ENCODE measurements around the gene CFDP1.
"Not testable (repeated sequence)": the region's sequence is repeated elsewhere in the genome, so short reads cannot be mapped to it uniquely, and the experiment has no call there.

Gene CFDP1

DNA sequence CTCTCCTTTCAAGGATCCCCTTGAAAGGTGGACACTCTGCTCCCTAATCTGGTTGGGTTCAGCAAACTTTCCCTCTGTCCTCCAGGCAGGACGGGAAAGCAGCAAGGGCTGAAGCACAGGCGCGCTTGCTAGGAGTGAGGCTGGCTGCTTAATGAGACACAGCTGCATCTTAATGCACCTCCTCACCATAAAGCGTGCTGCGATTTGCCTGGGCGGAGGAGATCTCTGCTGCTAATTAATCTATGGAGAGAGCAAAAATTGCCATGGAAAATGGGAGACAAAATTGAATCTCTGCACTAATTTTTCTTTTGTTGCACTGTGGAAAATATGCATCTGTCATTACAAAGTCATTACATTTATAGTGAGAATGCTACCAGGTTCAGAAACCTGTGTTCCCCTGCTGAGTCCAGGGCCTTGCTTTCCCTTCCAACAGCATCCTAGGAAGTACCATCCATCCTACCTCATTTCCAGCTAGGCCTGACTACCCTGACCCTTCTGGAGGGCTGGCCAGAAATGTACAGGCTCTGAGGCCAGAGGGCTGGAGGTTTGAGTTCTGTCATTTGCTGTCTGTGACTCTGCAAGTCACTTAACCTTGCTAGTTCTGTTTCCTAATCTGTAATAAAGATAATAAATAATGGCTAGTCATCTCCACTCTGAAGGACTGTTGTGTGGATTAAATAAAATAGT lies 138.4 kb downstream of the CFDP1 start:
- Mint-ChIP-seq H3K36me3 (ENCODE audit: low read depth) (peaks cover 69% of the 10 kb centered on the region), H3K27me3 (peaks cover 9% of the 10 kb centered on the region), H3K4me1 (ENCODE audit: low read depth) (no peaks in the 10 kb centered on the region), H3K4me3 (no peak overlapping the region), H3K27ac (no peak overlapping the region), H3K9me3 (no peaks in the 10 kb centered on the region)

DNA sequence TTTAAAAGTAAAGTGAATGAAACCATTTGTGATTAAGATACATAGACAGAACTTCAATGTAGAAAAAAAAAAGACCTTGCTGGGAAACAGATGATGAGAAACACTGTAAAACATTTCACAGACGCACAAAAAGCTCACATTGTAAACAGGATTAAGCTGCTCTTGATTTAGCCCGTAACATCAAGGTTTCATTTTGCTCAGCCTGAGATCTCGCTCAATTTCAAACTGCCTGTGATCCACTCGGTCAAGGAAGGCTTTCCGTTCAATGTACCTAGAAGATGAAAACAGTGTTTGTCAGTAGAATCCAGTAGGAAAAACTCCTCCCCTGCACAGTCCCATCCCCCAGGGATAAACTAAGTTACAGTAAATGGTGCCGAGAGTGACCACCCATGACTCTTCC lies 139.5 kb downstream of the CFDP1 start:
- Mint-ChIP-seq H3K9me3 (no peaks in the 10 kb centered on the region), H3K27ac (no peak overlapping the region), H3K27me3 (peaks cover 14% of the 10 kb centered on the region), H3K4me3 (no peak overlapping the region), H3K36me3 (ENCODE audit: low read depth) (peaks cover 68% of the 10 kb centered on the region), H3K4me1 (ENCODE audit: low read depth) (peaks cover 7% of the 10 kb centered on the region)

- Mint-ChIP-seq H3K4me1 (ENCODE audit: low read depth) (peaks cover 13% of the 10 kb centered on the region), H3K27ac (no peak overlapping the region), H3K4me3 (no peak overlapping the region), H3K27me3 (peaks cover 20% of the 10 kb centered on the region), H3K9me3 (no peaks in the 10 kb centered on the region), H3K36me3 (ENCODE audit: low read depth) (peaks cover 67% of the 10 kb centered on the region)
Observed at GRCh38 chr16:75293173-75293572, 140.1 kb downstream of the CFDP1 start.

- H3K9me3 Mint-ChIP-seq = no peaks in the 10 kb centered on the region
- peaks cover 63% of the 10 kb centered on the region for H3K36me3 Mint-ChIP-seq (ENCODE audit: low read depth)
Observed at GRCh38 chr16:75292691-75293090, 140.6 kb downstream of the CFDP1 start.

DNA sequence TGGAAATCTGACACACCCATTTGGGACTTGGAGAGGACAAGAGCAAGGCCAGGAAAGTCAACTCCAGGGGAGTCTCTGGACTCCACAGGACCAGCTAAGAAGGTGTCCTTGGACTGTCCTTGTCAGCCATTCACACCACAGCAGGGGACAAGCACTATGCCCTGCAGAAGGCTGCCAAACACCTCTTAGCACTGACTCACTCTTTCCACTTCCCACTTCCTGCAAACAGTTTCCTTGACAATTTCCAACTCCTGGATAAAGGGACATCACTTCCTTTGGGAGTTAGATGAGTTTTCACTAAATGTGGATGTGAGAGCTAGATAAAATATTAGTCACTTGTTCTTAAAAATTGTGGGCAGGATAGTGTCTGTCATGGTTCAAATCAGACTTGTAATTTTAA lies 144.1 kb downstream of the CFDP1 start:
- Mint-ChIP-seq H3K27ac (peak overlapping the region; percentile 89), H3K4me3 (no peak overlapping the region), H3K36me3 (ENCODE audit: low read depth) (peaks cover 60% of the 10 kb centered on the region), H3K9me3 (no peaks in the 10 kb centered on the region), H3K27me3 (peaks cover 48% of the 10 kb centered on the region), H3K4me1 (ENCODE audit: low read depth) (peaks cover 21% of the 10 kb centered on the region)

More at GRCh38 chr16:75292691-75293090, 140.6 kb downstream of the CFDP1 start:
- Mint-ChIP-seq H3K27ac (no peak overlapping the region), H3K4me3 (no peak overlapping the region), H3K4me1 (ENCODE audit: low read depth) (peaks cover 17% of the 10 kb centered on the region), H3K27me3 (peaks cover 24% of the 10 kb centered on the region)

- H3K9me3 Mint-ChIP-seq = no peaks in the 10 kb centered on the region
- peaks cover 48% of the 10 kb centered on the region for H3K27me3 Mint-ChIP-seq
- peak overlapping the region; percentile 65 for H3K4me3 Mint-ChIP-seq
- H3K4me1 Mint-ChIP-seq (ENCODE audit: low read depth) = peaks cover 21% of the 10 kb centered on the region
- peaks cover 54% of the 10 kb centered on the region for H3K36me3 Mint-ChIP-seq (ENCODE audit: low read depth)
- H3K27ac Mint-ChIP-seq = peak overlapping the region; percentile 89
Observed at GRCh38 chr16:75288596-75289120, 144.6 kb downstream of the CFDP1 start.

DNA sequence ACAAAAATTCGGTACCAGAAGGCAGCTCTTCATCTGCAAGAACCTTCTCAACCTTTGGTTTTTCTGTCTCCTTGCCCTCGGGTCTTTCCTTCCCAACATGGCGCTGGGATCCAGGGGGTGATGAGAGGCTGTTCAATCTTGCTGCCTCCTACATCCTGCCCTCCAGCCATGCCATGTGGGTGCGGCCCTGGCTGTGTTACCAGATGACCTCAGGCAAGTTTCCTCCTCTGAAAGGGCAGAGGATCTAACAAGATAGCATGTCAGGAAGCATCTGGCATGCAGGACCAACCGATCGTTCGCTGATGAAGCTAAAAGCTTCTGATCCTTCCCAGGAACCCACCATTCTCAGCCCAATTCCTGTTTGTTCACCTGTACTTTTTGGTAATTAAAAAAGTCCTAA lies 145.1 kb downstream of the CFDP1 start:
- Mint-ChIP-seq H3K27me3 (peaks cover 48% of the 10 kb centered on the region), H3K36me3 (ENCODE audit: low read depth) (peaks cover 49% of the 10 kb centered on the region), H3K4me1 (ENCODE audit: low read depth) (peaks cover 21% of the 10 kb centered on the region), H3K27ac (peak overlapping the region; percentile 89), H3K9me3 (no peaks in the 10 kb centered on the region), H3K4me3 (peak overlapping the region; percentile 65)

GRCh38 chr16:75287708-75288107 lies 145.6 kb downstream of the CFDP1 start:
- H3K9me3 Mint-ChIP-seq = no peaks in the 10 kb centered on the region
- no peak overlapping the region for H3K4me3 Mint-ChIP-seq
- H3K27me3 Mint-ChIP-seq = peaks cover 48% of the 10 kb centered on the region

GRCh38 chr16:75286389-75286788 lies 146.9 kb downstream of the CFDP1 start:
- Mint-ChIP-seq H3K4me3 (no peak overlapping the region), H3K27ac (no peak overlapping the region), H3K36me3 (ENCODE audit: low read depth) (peaks cover 32% of the 10 kb centered on the region), H3K4me1 (ENCODE audit: low read depth) (peaks cover 21% of the 10 kb centered on the region), H3K9me3 (no peaks in the 10 kb centered on the region), H3K27me3 (peaks cover 54% of the 10 kb centered on the region)

More at GRCh38 chr16:75287708-75288107, 145.6 kb downstream of the CFDP1 start:
- H3K27ac Mint-ChIP-seq = no peak overlapping the region
- peaks cover 21% of the 10 kb centered on the region for H3K4me1 Mint-ChIP-seq (ENCODE audit: low read depth)
- peaks cover 45% of the 10 kb centered on the region for H3K36me3 Mint-ChIP-seq (ENCODE audit: low read depth)

GRCh38 chr16:75282466-75283281 lies 150.6 kb downstream of the CFDP1 start:
- Mint-ChIP-seq H3K27me3 (peaks cover 61% of the 10 kb centered on the region), H3K4me3 (no peak overlapping the region)

DNA sequence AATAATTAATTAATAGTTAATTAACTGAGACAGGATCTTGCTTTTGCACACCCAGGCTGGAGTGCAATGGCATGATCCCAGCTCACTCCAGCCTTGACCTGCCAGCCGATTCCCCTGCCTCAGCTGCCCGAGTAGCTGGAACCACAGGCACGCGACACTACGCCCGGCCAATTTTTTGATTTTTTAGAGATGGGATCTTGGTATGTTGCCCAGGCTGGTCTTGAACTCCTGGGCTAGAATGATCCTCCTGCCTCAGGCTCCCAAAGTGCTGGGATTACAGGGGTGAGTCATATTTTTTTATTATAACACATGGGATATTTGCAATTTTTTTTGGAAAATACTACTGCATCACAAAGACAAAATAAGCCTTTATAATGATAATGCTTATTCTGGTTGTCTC lies 151.5 kb downstream of the CFDP1 start:
- Mint-ChIP-seq H3K4me1 (ENCODE audit: low read depth) (no peaks in the 10 kb centered on the region), H3K36me3 (ENCODE audit: low read depth) (peaks cover 15% of the 10 kb centered on the region), H3K27me3 (peaks cover 60% of the 10 kb centered on the region), H3K9me3 (no peaks in the 10 kb centered on the region), H3K4me3 (no peak overlapping the region), H3K27ac (no peak overlapping the region)

More at GRCh38 chr16:75282466-75283281, 150.6 kb downstream of the CFDP1 start:
- Mint-ChIP-seq H3K9me3 (no peaks in the 10 kb centered on the region), H3K27ac (no peak overlapping the region), H3K36me3 (ENCODE audit: low read depth) (peaks cover 15% of the 10 kb centered on the region), H3K4me1 (ENCODE audit: low read depth) (peaks cover 4% of the 10 kb centered on the region)

DNA sequence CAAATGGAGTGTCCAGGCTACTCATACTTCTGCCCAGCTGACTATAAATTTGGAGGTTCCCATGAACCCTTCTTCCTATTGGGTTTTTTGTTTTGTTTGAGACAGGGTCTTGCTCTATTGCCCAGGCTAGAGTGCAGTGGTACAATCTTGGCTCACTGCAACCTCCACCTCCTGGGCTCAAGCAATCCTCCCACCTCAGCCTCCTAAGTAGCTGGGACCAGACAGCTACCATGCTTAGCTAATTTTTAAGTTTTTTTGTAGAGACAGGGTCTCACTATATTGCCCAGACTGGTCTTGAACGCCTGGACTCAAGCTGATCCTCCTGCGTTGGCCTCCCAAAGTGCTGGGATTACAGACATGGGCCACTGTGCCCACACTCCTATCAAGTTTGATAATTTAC lies 152.3 kb downstream of the CFDP1 start:
- H3K4me3 Mint-ChIP-seq; H3K4me1 Mint-ChIP-seq (ENCODE audit: low read depth); H3K9me3 Mint-ChIP-seq; H3K27ac Mint-ChIP-seq: not testable (repeated sequence)
- Mint-ChIP-seq H3K27me3 (peaks cover 53% of the 10 kb centered on the region), H3K36me3 (ENCODE audit: low read depth) (peaks cover 11% of the 10 kb centered on the region)

DNA sequence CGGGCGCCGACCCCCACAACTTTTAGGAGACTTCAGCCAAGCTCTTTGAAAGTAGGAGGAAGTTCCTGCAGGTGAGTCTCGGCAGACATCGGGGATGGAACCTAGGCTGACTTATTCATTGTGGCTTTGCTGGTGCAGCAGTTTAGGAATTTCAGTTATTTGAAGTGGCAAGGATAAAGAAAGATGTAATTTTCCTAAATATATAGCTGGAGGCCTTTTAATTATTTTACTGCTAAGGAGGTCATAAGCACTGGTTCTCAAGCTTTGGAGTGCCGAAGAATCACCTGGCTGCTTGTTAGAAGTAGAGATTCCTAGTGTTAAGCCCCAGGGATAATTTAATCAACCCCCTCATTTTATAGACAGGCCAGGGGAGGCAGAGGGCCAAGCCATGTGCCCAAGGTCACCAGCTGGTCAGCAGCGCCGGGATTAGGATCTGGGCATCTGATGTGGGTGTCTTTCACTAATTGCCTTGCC lies 152.9 kb downstream of the CFDP1 start:
- H3K4me3 Mint-ChIP-seq = no peak overlapping the region
- no peaks in the 10 kb centered on the region for H3K9me3 Mint-ChIP-seq
- peaks cover 6% of the 10 kb centered on the region for H3K36me3 Mint-ChIP-seq (ENCODE audit: low read depth)
- no peaks in the 10 kb centered on the region for H3K4me1 Mint-ChIP-seq (ENCODE audit: low read depth)
- no peak overlapping the region for H3K27ac Mint-ChIP-seq
- H3K27me3 Mint-ChIP-seq = peaks cover 48% of the 10 kb centered on the region

- Mint-ChIP-seq H3K27me3 (peaks cover 50% of the 10 kb centered on the region), H3K4me3 (no peak overlapping the region), H3K9me3 (no peaks in the 10 kb centered on the region), H3K36me3 (ENCODE audit: low read depth) (no peaks in the 10 kb centered on the region), H3K4me1 (ENCODE audit: low read depth) (no peaks in the 10 kb centered on the region), H3K27ac (no peak overlapping the region)
Observed at GRCh38 chr16:75279305-75279704, 154.0 kb downstream of the CFDP1 start.

Measured in stimulated activated naive CD8-positive, alpha-beta T cell treated with anti-CD3 and anti-CD28 coated beads, Interleukin-15, Interleukin-2, amounts not matched to agents 100 ng/mL and 50 ng/mL, for 24 hours (primary cell).